Measurements from ENCODE around the gene ARHGAP15. TPM values are rescaled to one million over a fixed set of nuclear protein-coding genes. Genes with fewer than 3 reads are reported as not detected.
A peak's percentile ranks its signal among the peaks of the same experiment; 100 is the strongest.

ARHGAP15 gene
- total and polyA plus RNA-seq, 2 experiments from 2014 or later = 0.26 TPM; not detected in 1

GRCh38 chr2:143397884-143398614, 268.8 kb downstream of the ARHGAP15 start:
- Histone ChIP-seq H3K4me2 (no peak overlapping the region), H3K27ac (ENCODE audit: low read depth) (no peak overlapping the region), H2AFZ (peak overlapping the region; percentile 17; the same call in 1 of the 2 replicates), H4K20me1 (replicated peaks; ENCODE audit: insufficient read depth) (no peaks in the 10 kb centered on the region), H3K27me3 (ENCODE audit: insufficient read depth) (no peaks in the 10 kb centered on the region), H3K36me3 (ENCODE audit: insufficient read depth) (no peaks in the 10 kb centered on the region), H3K79me2 (replicated peaks; ENCODE audit: insufficient read depth) (no peaks in the 10 kb centered on the region), H3K9me2 (ENCODE audit: insufficient read depth) (no peaks in the 10 kb centered on the region), H3K4me3 (no peak overlapping the region), H3F3A (replicated peaks; ENCODE audit: low read depth) (no peaks in the 10 kb centered on the region), H3K4me1 (ENCODE audit: insufficient read depth) (no peaks in the 10 kb centered on the region)
- TF ChIP-seq NANOG (IDR thresholded peaks at IDR 0.05; ENCODE audit: borderline replicate concordance) (no peak), CTCF (conservative IDR thresholded peaks at IDR 0.05; ENCODE audit: low read depth in 2 of 2) (no peak), EZH2phosphoT487 (IDR thresholded peaks at IDR 0.05; ENCODE audit: unreplicated experiment) (no peak), ZNF331 (CRISPR knock-in tag; IDR thresholded peaks at IDR 0.05; ENCODE audit: low read depth) (no peak), ZNF114 (CRISPR knock-in tag; IDR thresholded peaks at IDR 0.05) (no peak), JUNB (IDR thresholded peaks at IDR 0.05; ENCODE audit: unreplicated experiment) (no peak), EZH2 (IDR thresholded peaks at IDR 0.05; ENCODE audit: low read depth, unreplicated experiment) (no peak), CREB1 (CRISPR knock-in tag; IDR thresholded peaks at IDR 0.05; ENCODE audit: low read depth) (no peak), ZNF462 (CRISPR knock-in tag; IDR thresholded peaks at IDR 0.05) (no peak), REST (IDR thresholded peaks at IDR 0.05; ENCODE audit: unreplicated experiment) (no peak), ETS1 (IDR thresholded peaks at IDR 0.05) (no peak)
- H3K4me1 Mint-ChIP-seq = peaks cover 4% of the 10 kb centered on the region; the same call in 1 of the 3 replicates
- H3K4me3 Mint-ChIP-seq = no peak overlapping the region
- no peaks in the 10 kb centered on the region for H3K27me3 Mint-ChIP-seq (ENCODE audit: insufficient read depth, low read depth, poor library complexity)
- no peaks in the 10 kb centered on the region for H3K9me3 Mint-ChIP-seq
- DNase-seq (ENCODE audit: low spot score) = no peak
- no peak overlapping the region for H3K27ac Mint-ChIP-seq
- no peaks in the 10 kb centered on the region for H3K36me3 Mint-ChIP-seq (ENCODE audit: low read depth)
- no peak for ATAC-seq

Data from GM23338 (cell line).